Mucosa of stomach (tissue), 1 donor: ENCODE data around the gene P4HA2.
"Not testable (repeated sequence)": the region's sequence is repeated elsewhere in the genome, so short reads cannot be mapped to it uniquely, and the experiment has no call there.

Source experiments
- H3K27me3 ChIP-seq: one replicate; pipeline ENCODE4 v1.7.0; 2013; ENCODE audit warnings: mild to moderate bottlenecking, low read length; ENCODE audit not compliant: control insufficient read depth, insufficient read depth
- H3K36me3 ChIP-seq: one replicate; pipeline ENCODE4 v1.7.0; 2013; ENCODE audit warnings: low read length; ENCODE audit not compliant: control insufficient read depth, insufficient read depth
- H3K4me1 ChIP-seq: one replicate; pipeline ENCODE4 v1.7.0; 2013; ENCODE audit warnings: mild to moderate bottlenecking, low read length; ENCODE audit not compliant: control insufficient read depth, insufficient read depth
- H3K4me3 ChIP-seq: one replicate; pipeline ENCODE4 v1.7.0; 2013; ENCODE audit warnings: low read length
- H3K9ac ChIP-seq: one replicate; pipeline ENCODE4 v1.7.0; 2013; ENCODE audit warnings: mild to moderate bottlenecking, low read length, moderate library complexity
- H3K9me3 ChIP-seq: one replicate; pipeline ENCODE4 v1.7.0; 2013; ENCODE audit warnings: mild to moderate bottlenecking, low read length, moderate library complexity; ENCODE audit not compliant: control insufficient read depth
- donor health status: Pancreatic carcinoma.

P4HA2 gene

GRCh38 chr5:132176521-132176945 is 51.1 kb downstream of the P4HA2 start:
- H3K9ac ChIP-seq, result no peak overlapping the region
- H3K4me1 ChIP-seq, result peaks cover 3% of the 10 kb centered on the region
- H3K36me3 ChIP-seq, result no peaks in the 10 kb centered on the region
- no peaks in the 10 kb centered on the region for H3K27me3 ChIP-seq
- no peaks in the 10 kb centered on the region for H3K9me3 ChIP-seq
- no peak overlapping the region for H3K4me3 ChIP-seq

GRCh38 chr5:132162945-132163344 is 64.7 kb downstream of the P4HA2 start:
- no peak overlapping the region for H3K9ac ChIP-seq
- H3K4me1 ChIP-seq, result no peaks in the 10 kb centered on the region
- H3K4me3 ChIP-seq, result no peak overlapping the region
- H3K36me3 ChIP-seq, result no peaks in the 10 kb centered on the region
- no peaks in the 10 kb centered on the region for H3K27me3 ChIP-seq
- H3K9me3 ChIP-seq, result no peaks in the 10 kb centered on the region

- not testable (repeated sequence) for H3K27me3 ChIP-seq, H3K9me3 ChIP-seq, H3K36me3 ChIP-seq, H3K9ac ChIP-seq, H3K4me1 ChIP-seq, H3K4me3 ChIP-seq
Observed at GRCh38 chr5:132161574-132162326, 65.9 kb downstream of the P4HA2 start.

- no peaks in the 10 kb centered on the region for H3K27me3 ChIP-seq
- H3K36me3 ChIP-seq, result no peaks in the 10 kb centered on the region
- H3K4me3 ChIP-seq, result no peak overlapping the region
- no peak overlapping the region for H3K9ac ChIP-seq
- no peaks in the 10 kb centered on the region for H3K9me3 ChIP-seq
- no peaks in the 10 kb centered on the region for H3K4me1 ChIP-seq
Observed at GRCh38 chr5:132156413-132156812, 71.2 kb downstream of the P4HA2 start.

GRCh38 chr5:132150565-132150964 is 77.1 kb downstream of the P4HA2 start:
- no peak overlapping the region for H3K4me3 ChIP-seq
- no peaks in the 10 kb centered on the region for H3K9me3 ChIP-seq
- H3K4me1 ChIP-seq, result no peaks in the 10 kb centered on the region
- H3K36me3 ChIP-seq, result no peaks in the 10 kb centered on the region
- H3K27me3 ChIP-seq, result peaks cover 3% of the 10 kb centered on the region
- H3K9ac ChIP-seq, result no peak overlapping the region

- Histone ChIP-seq H3K27me3 (peaks cover 3% of the 10 kb centered on the region), H3K9me3 (no peaks in the 10 kb centered on the region), H3K4me3 (no peak overlapping the region), H3K9ac (no peak overlapping the region), H3K36me3 (no peaks in the 10 kb centered on the region), H3K4me1 (no peaks in the 10 kb centered on the region)
Observed at GRCh38 chr5:132147663-132148062, 80.0 kb downstream of the P4HA2 start.

GRCh38 chr5:132145326-132145725 is 82.3 kb downstream of the P4HA2 start:
- not testable (repeated sequence) for H3K36me3 ChIP-seq, H3K4me1 ChIP-seq, H3K4me3 ChIP-seq, H3K9ac ChIP-seq, H3K27me3 ChIP-seq, H3K9me3 ChIP-seq

GRCh38 chr5:132143148-132143547 is 84.5 kb downstream of the P4HA2 start:
- Histone ChIP-seq H3K4me1 (no peaks in the 10 kb centered on the region), H3K27me3 (peaks cover 3% of the 10 kb centered on the region), H3K36me3 (no peaks in the 10 kb centered on the region), H3K4me3 (no peak overlapping the region), H3K9me3 (no peaks in the 10 kb centered on the region), H3K9ac (no peak overlapping the region)

GRCh38 chr5:132142459-132142858 is 85.2 kb downstream of the P4HA2 start:
- Histone ChIP-seq H3K9me3 (no peaks in the 10 kb centered on the region), H3K4me1 (no peaks in the 10 kb centered on the region), H3K4me3 (no peak overlapping the region), H3K9ac (no peak overlapping the region), H3K36me3 (no peaks in the 10 kb centered on the region), H3K27me3 (no peaks in the 10 kb centered on the region)
